GM18511 (cell line): ENCODE measurements around the gene ANAPC13.

Experiments used
- ATAC-seq: cut with Tn5 transposase; IDR thresholded peaks from one replicate; pipeline ENCODE4 v1.9.1; 2021; ENCODE audit warnings: mild to moderate bottlenecking, moderate library complexity; ENCODE audit not compliant: unreplicated experiment

The ANAPC13 gene

GRCh38 chr3:134457376-134458074 lies 28.3 kb downstream of the ANAPC13 start:
- ATAC-seq, result no peak

- ATAC-seq, result no peak
Measured at GRCh38 chr3:134453631-134454030, 32.2 kb downstream of the ANAPC13 start.

GRCh38 chr3:134449951-134450350 lies 35.8 kb downstream of the ANAPC13 start:
- no peak for ATAC-seq

- no peak for ATAC-seq
Measured at GRCh38 chr3:134449277-134449676, 36.5 kb downstream of the ANAPC13 start.

- no peak for ATAC-seq
Measured at GRCh38 chr3:134448664-134449063, 37.1 kb downstream of the ANAPC13 start.

- no peak for ATAC-seq
Measured at GRCh38 chr3:134447351-134447750, 38.4 kb downstream of the ANAPC13 start.

GRCh38 chr3:134446800-134447199 lies 39.0 kb downstream of the ANAPC13 start:
- no peak for ATAC-seq

- ATAC-seq, result no peak
Measured at GRCh38 chr3:134445636-134446035, 40.1 kb downstream of the ANAPC13 start.

GRCh38 chr3:134445095-134445494 lies 40.7 kb downstream of the ANAPC13 start:
- no peak for ATAC-seq

GRCh38 chr3:134441821-134442220 lies 44.0 kb downstream of the ANAPC13 start:
- no peak for ATAC-seq

- ATAC-seq, result no peak
Measured at GRCh38 chr3:134441321-134441720, 44.5 kb downstream of the ANAPC13 start.

GRCh38 chr3:134437211-134437752 lies 48.5 kb downstream of the ANAPC13 start:
- ATAC-seq, result no peak

- no peak for ATAC-seq
Measured at GRCh38 chr3:134432236-134432635, 53.5 kb downstream of the ANAPC13 start.

GRCh38 chr3:134430950-134431445 lies 54.8 kb downstream of the ANAPC13 start:
- ATAC-seq, result no peak

GRCh38 chr3:134430174-134430573 lies 55.6 kb downstream of the ANAPC13 start:
- no peak for ATAC-seq

GRCh38 chr3:134428401-134428800 lies 57.4 kb downstream of the ANAPC13 start:
- ATAC-seq, result no peak
